AML-193 (cell line): ENCODE measurements around the gene VRK1.
"Not testable (repeated sequence)": the region's sequence is repeated elsewhere in the genome, so short reads cannot be mapped to it uniquely, and the experiment has no call there.

Source experiments
- DNase-seq, 2 experiments: peaks; one replicate each; lab custom pipeline; 2025; lab: John Stamatoyannopoulos, UW

The VRK1 gene

GRCh38 chr14:96796851-96797581 lies at the start of gene VRK1:
Gene VRK1, plus strand, starts transcription at chr14:96797382. Its CDS starts 36,090 bp downstream, at chr14:96833472.
- DNase-seq: peak; percentile 87 to 91

- DNase-seq: no peak
Observed at GRCh38 chr14:96747608-96748007, 49.6 kb upstream of the VRK1 start.

DNA sequence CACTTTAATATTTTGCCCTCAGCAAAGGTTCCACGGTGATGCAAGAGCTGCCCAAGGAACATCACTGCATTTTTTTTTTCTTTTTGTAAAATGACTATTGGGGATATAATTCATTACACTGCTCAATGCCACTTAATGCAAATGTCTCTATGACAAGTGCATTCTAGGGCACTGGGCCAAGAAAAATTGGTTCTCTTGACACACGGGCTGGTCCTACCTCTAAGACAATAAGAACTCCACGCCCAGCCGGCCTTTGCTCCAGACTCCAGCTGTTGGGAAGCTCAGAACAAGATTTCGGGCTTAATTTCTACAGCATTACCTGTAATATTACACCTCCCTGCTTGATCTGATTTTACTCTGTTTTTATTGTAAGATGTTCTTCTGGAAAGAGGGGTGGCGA lies 48.8 kb upstream of the VRK1 start:
- no peak for DNase-seq

- DNase-seq: no peak
Observed at GRCh38 chr14:96751505-96751904, 45.7 kb upstream of the VRK1 start.

GRCh38 chr14:96752125-96752524 lies 45.1 kb upstream of the VRK1 start:
- DNase-seq: no peak

GRCh38 chr14:96752594-96752993 lies 44.6 kb upstream of the VRK1 start:
- no peak for DNase-seq

DNA sequence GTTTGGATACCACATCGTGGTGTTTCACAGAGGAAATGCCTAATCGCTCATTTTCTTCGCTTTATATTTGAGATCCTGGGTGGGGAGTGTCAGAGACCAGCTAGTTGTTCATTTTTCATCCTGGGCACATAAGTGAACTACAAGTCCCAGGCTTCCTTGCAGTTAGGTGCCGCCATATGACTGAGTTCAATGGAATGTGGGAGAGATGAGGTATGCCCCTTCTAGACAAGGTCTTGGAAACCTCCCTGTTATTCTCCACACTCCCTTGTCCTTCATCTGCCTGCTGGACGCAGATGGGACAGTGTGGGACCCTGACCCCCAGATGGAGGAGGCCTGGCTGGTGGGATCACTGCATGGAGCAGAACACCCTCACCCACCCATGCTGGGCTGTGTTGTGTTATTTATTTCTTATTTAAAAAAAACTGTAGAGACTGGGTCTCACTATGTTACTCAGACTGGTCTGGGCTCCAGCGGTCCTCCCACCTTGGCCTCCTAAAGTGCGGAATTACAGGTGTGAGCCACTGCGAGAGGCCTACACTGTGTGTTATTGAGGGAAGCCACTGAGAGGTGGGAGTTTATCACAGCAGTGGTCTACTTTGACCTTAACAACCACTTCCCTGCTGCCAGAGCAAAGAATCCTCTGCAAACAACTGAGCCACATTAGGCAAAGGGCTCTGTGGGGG lies 42.9 kb upstream of the VRK1 start:
- DNase-seq: no peak

DNA sequence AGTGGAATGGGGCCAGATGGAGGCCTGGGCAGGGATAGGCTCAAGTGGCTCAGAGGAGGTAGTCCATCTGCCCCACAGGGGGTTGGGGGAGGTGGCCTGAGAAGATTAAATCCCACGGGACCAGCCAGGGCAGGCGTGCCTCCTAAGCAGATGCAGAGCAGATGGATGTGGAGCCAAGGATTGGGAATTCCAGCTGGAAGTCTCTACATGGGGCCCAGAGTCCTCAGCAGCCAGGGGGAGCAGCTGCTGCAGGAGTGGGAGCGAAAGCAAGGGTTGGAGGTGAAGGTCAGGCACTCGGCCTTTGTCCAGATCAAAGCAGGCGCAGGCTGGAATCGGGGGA lies 42.4 kb upstream of the VRK1 start:
- DNase-seq: no peak

DNA sequence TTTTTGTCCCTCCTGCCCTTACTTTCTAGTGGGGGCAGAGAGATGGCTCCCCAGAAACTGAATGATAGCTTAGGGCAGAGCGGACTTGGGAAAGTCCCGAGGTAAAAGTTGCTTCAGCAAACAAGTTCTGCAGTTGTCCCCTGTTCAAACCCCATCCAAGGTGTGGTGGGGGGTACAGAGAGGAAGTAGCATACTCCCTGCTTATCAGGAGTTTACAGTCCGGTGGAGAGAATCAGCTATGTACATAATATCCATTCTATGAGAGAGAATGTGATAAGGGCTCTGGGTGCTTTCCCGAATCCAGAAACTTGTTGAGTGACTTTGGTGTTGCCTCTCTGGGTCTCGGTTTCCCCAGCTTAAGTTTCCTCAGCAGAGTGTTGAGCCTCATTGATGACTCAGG lies 40.4 kb upstream of the VRK1 start:
- no peak for DNase-seq

DNA sequence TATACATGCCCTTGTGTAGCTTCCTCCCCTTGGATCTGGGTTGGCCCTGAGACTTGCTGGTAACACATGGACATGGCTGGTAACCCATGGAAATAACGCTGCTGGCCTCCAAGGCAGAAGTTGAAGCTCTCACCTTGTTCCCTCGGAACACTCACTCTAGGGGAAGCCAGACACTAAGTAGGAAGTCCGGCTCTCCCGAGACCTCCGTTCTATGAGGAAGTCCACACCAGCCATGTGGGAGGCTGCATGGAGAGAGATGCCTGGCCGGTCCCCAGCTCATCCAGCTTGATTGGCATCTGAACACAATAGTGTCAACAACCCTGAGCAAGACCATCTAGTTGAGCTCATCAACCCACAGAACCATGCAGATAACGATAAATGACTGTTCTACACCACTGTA lies 39.7 kb upstream of the VRK1 start:
- no peak for DNase-seq

DNA sequence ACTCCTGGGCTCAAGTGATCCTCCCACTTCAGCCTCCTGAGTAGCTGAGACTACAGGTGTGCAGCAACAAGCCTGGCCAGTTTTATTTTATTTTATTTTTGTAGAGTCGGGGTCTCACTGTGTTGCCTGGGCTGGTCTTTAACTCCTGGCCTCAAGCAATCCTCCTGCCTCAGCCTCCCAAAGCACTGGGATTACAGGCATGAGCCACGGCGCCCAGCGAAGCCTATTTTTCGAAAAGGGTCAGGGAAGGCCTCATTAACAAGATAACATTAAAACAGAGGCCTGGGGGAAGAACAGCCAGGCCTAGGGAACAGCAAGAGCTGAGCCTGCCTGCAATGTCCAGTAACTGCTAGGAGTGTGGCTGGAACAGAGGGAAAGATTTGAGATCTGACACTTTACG lies 36.1 kb upstream of the VRK1 start:
- DNase-seq: no peak

- peak; percentile 53 to 71 for DNase-seq
Observed at GRCh38 chr14:96762650-96763049, 34.5 kb upstream of the VRK1 start.

DNA sequence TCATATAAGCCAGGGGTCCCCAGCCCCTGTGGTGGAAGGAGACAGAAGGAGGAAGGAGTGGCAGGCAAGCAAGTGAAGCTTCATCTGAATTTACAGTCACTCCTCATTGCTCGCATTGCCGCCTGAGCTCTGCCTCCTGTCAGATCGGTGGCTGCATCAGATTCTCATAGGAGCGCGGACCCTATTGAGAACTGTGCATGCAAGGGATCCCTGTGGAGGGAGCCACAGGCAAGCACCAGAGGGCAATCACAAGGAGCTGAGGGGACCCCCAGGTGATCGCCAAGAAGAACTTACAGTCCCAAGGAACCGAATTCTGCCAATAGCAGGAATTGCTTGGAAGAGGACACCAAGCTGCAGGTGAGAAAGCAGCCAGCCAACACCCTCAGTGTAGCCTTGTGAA lies 33.2 kb upstream of the VRK1 start:
- DNase-seq: no peak

DNA sequence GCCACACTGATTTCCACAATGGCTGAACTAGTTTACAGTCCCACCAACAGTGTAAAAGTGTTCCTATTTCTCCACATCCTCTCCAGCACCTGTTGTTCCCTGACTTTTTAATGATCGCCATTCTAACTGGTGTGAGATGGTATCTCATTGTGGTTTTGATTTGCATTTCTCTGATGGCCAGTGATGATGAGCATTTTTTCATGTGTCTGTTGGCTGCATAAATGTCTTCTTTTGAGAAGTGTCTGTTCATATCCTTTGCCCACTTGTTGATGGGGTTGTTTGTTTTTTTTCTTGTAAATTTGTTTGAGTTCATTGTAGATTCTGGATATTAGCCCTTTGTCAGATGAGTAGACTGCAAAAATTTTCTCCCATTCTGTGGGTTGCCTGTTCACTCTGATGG lies 32.0 kb upstream of the VRK1 start:
- DNase-seq: not testable (repeated sequence)

DNA sequence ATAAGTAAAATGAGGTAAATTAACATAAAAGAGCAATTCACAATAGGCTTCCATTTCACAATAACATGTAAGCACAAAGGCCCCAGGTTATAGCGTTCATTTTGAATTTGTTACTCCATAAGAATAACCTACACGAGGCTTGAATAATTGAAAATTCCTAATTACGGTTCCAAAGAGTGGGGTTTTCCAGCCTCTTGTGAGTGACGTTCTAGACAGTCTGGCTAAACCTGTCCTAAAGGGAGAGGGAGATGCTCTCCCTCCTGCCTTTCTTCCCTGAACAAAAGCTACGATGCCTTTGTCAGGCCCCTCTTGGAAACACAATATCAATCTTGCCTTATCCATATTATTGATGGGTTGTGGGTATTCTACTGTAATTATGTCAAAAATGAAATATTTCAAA lies 24.3 kb upstream of the VRK1 start:
- DNase-seq: no peak

- DNase-seq: no peak
Observed at GRCh38 chr14:96776791-96777190, 20.4 kb upstream of the VRK1 start.

DNA sequence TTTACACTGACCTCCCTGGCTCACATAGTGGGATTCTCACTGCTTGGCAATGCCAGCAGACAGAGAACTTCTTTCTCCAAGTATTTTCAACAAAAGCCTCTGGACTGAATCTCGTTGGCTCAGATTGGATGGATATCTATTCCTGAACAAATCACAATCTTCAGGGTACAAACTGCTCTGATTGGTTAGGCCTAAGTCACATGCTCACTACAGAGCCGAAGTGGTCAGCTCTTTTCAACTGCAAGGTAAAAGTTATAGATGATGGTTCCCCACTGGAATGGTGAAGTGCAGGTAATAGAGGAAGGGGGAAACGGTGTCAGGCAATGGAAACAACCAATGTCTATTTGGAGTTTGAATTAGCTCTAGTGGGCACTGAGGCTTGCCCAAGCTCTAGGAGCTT lies 16.7 kb upstream of the VRK1 start:
- no peak for DNase-seq

- DNase-seq: no peak
Observed at GRCh38 chr14:96781371-96781770, 15.8 kb upstream of the VRK1 start.

- no peak for DNase-seq
Observed at GRCh38 chr14:96782436-96782835, 14.7 kb upstream of the VRK1 start.

DNA sequence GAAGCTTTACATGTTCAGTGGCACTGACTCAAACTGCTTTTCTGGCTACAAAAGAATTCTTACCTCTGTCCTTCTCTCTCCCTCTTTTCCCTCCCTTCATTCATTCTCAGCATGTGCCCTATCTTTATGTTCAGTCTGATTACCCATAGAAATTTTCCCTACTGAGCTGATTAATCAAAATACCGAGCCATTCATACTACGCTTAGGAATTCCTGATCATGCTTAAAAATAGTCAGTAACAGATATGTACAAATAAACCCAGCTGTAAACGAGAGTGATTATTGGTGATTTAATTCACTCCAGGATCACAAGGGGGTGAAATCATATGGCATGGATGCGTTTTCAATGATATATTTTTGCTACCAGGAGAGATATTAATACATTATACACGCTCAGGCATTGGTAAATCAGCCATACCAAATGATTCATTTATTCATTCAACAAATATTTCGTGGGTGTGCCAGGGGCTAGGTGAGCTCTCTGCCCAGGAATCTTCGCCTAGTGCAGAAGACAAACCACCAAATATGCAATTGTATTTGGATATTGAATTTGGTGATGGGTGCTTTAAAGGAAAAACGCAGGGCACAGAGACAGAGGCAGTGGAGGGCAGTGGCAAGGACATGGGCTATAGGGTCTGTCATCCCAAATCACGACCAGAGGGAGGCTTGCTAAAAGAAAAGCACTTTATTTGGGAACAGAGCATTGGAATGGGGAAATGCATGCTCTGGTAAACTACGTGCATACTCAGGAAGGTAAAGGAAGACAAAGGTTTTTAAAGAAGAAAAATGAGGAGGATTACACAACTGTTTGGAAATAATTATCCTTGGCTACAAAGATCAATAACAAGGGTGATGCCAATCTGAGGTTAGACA lies 13.9 kb upstream of the VRK1 start:
- no peak for DNase-seq

DNA sequence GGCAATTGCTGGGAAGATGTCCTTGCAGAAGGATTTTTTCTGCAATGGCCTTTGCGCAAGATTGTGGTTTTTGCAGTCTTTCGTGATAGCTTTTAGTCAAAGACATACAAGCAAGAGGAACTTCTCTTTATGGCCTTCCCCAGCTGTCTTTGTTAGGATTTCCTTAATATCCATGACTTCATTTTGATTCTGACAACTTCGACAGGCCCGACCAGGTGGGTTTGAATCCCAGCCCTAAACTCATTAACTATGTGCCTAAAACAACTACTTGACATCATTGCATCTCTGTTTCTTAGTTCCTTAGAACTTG lies 13.3 kb upstream of the VRK1 start:
- peak; percentile 84 to 91 for DNase-seq

- no peak for DNase-seq
Observed at GRCh38 chr14:96790186-96790585, 7.0 kb upstream of the VRK1 start.

DNA sequence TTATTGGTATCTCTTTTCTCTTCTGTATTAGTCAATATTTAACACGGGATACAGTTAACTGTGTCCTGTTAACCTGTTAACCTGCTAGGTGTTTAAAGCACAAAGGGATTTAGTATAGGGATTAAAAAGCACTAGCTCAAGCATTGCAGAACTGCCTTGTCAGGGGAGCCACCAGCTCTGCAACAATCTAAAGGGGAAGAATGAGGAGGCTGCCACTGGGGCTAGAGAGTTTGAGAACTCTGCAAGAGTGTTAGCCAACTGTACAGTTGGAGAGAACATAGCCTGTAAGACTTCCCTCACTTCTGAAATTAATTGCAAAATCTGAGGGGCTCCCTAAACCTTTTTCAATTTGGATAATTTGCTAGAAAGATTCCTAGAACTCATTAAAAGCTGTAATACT lies 6.5 kb upstream of the VRK1 start:
- no peak for DNase-seq
